Lower leg skin (tissue), 3 donors: ENCODE results near the gene TMEM115.

Source experiments
- CTCF ChIP-seq, 3 donors: fragments of 450-650 bp; IDR thresholded peaks; one replicate each; pipeline ENCODE4 v1.5.1; 2016; ENCODE audit warnings: antibody characterized with exemption in 3 of 3, mild to moderate bottlenecking in 3 of 3, moderate library complexity in 2 of 3
- POLR2A ChIP-seq, 2 donors: fragments of 450-650 bp; IDR thresholded peaks; one replicate each; pipeline ENCODE4 v1.6.1; 2016 to 2017; ENCODE audit warnings: antibody characterized with exemption in 2 of 2, mild to moderate bottlenecking in 1 of 2, moderate library complexity in 1 of 2

GRCh38 chr3:50319894-50320625 is 39.3 kb downstream of the TMEM115 start:
- no peak for TF ChIP-seq CTCF (IDR thresholded peaks at IDR 0.05)
- TF ChIP-seq POLR2A (IDR thresholded peaks at IDR 0.05), result no peak
